ENCODE data around the gene PRKCE.

GRCh38 chr2:45636008-45636407, 15.5 kb upstream of the PRKCE start:
- no peak for TF ChIP-seq GATA3 (IDR thresholded peaks at IDR 0.05; ENCODE audit: low read depth, low read length)
- TF ChIP-seq GATA2 (IDR thresholded peaks at IDR 0.05; ENCODE audit: low read depth, low read length) = no peak
